ENCODE measurements around the gene MT2A.

GRCh38 chr16:56584276-56584675, 24.1 kb upstream of the MT2A start:
- TF ChIP-seq EZH2 (IDR thresholded peaks at IDR 0.05; ENCODE audit: low read length, missing control alignments) (no peak), CTCF (conservative IDR thresholded peaks at IDR 0.05 in 1 of 2, IDR thresholded peaks at IDR 0.05 in 1 of 2; ENCODE audit: low read depth in 1 of 2, low read length in 2 of 2) (no peak)
